CD4-positive, alpha-beta T cell treated with Interleukin-17A for 1 hour (primary cell): Measurements from ENCODE around the gene NPHP3.
A peak's percentile ranks its signal among the peaks of the same experiment; 100 is the strongest.

Experiments
- DNase-seq: peaks from one replicate; pipeline ENCODE4 v3.0.0-alpha.2; 2020

NPHP3 gene

GRCh38 chr3:132694991-132695390 is 27.2 kb downstream of the NPHP3 start:
- no peak for DNase-seq

GRCh38 chr3:132690040-132690439 is 32.2 kb downstream of the NPHP3 start:
- no peak for DNase-seq

GRCh38 chr3:132682201-132682600 is 40.0 kb downstream of the NPHP3 start:
- DNase-seq = no peak

GRCh38 chr3:132681421-132681820 is 40.8 kb downstream of the NPHP3 start:
- no peak for DNase-seq

GRCh38 chr3:132679911-132680310 is 42.3 kb downstream of the NPHP3 start:
- DNase-seq = no peak

GRCh38 chr3:132675408-132675807 is 46.8 kb downstream of the NPHP3 start:
- no peak for DNase-seq

GRCh38 chr3:132669256-132669777 is 52.9 kb downstream of the NPHP3 start:
- DNase-seq = no peak

GRCh38 chr3:132665230-132665745 is 56.9 kb downstream of the NPHP3 start:
- DNase-seq = no peak

- no peak for DNase-seq
Observed at GRCh38 chr3:132662212-132662611, 60.0 kb downstream of the NPHP3 start.

GRCh38 chr3:132661101-132661500 is 61.1 kb downstream of the NPHP3 start:
- DNase-seq = no peak

- DNase-seq = no peak
Observed at GRCh38 chr3:132660811-132661070, 61.5 kb downstream of the NPHP3 start.

- DNase-seq = peak; percentile 75
Observed at GRCh38 chr3:132660052-132660810, 62.0 kb downstream of the NPHP3 start, which contains the start of gene UBA5. TSS of gene UBA5 (plus strand) at chr3:132660329. CDS start at chr3:132660538, 209 bp downstream.

- peak; percentile 36 for DNase-seq
Observed at GRCh38 chr3:132659365-132660051, 62.7 kb downstream of the NPHP3 start, which contains the start of gene ACAD11. TSS of gene ACAD11 (minus strand) at chr3:132659809. CDS start at chr3:132659751, 58 bp downstream.

GRCh38 chr3:132659000-132659364 is 63.2 kb downstream of the NPHP3 start:
- no peak for DNase-seq

- no peak for DNase-seq
Observed at GRCh38 chr3:132657869-132658747, 64.1 kb downstream of the NPHP3 start.

GRCh38 chr3:132655471-132655870 is 66.7 kb downstream of the NPHP3 start:
- DNase-seq = no peak

- DNase-seq = no peak
Observed at GRCh38 chr3:132654721-132655120, 67.5 kb downstream of the NPHP3 start.

GRCh38 chr3:132654190-132654589 is 68.0 kb downstream of the NPHP3 start:
- no peak for DNase-seq

- DNase-seq = no peak
Observed at GRCh38 chr3:132652640-132653270, 69.5 kb downstream of the NPHP3 start.

GRCh38 chr3:132650153-132650552 is 72.1 kb downstream of the NPHP3 start:
- DNase-seq = no peak

- DNase-seq = no peak
Observed at GRCh38 chr3:132645058-132645457, 77.2 kb downstream of the NPHP3 start.

- DNase-seq = no peak
Observed at GRCh38 chr3:132643366-132643765, 78.8 kb downstream of the NPHP3 start.

GRCh38 chr3:132642539-132642847 is 79.7 kb downstream of the NPHP3 start:
- DNase-seq = no peak
